Measurements from ENCODE around the gene TMEM266.

Gene TMEM266

DNA sequence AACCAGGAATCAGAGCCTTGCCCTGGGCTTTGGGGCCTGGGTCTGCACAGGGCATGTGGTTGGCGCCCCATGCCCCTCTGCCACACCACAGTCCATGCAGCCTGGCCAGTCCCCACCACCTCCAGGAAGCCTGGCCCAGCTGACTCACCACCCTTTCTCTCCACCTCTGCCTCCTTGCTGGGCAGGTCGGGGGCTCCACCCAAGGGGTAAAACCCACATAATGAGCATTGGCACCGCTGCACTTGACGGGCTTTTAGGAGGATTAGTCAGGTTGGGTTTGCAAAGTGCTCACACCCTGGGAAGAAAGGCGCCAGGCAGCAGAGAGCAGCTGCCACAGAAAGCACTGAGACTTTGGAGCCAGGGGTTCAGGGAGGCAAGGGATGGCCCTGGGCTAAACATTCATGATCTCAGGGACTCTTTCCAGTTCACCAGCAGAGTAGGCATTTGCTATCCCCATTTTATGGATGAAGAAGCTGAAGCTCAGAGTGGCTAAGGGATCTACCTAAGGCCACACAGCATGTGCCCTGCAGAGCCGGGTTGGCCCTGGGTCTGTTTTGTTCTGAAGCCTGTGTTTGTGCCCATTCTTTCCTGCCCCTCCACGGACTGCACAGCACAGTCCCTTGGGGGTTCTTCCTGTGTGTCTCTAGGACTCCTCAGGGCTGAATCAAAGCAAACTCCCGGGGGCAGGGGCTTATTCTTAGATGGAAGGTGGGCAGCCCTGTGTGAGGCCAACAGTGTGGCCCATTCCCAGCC is 138.1 kb downstream of the TMEM266 start:
- H3K4me3 ChIP-seq (ENCODE audit: low read depth, low read length) = no peak overlapping the region
- ChIA-PET POLR2A (no interaction called here), CTCF (interaction anchor here (0.8 to 3.8 kb wide), 6 partner anchors 12 to 670 kb away, joined by 3 to 27 read pairs (median 6); no protein-coding TSS in a partner anchor)
- no peaks in the 10 kb centered on the region for H3K9me3 ChIP-seq (ENCODE audit: control insufficient read depth, insufficient read depth, low read depth, low read length)
- TF ChIP-seq, protein P1, sequence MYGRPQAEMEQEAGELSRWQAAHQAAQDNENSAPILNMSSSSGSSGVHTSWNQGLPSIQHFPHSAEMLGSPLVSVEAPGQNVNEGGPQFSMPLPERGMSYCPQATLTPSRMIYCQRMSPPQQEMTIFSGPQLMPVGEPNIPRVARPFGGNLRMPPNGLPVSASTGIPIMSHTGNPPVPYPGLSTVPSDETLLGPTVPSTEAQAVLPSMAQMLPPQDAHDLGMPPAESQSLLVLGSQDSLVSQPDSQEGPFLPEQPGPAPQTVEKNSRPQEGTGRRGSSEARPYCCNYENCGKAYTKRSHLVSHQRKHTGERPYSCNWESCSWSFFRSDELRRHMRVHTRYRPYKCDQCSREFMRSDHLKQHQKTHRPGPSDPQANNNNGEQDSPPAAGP (tag by site-specific recombination; IDR thresholded peaks at IDR 0.05) = 0 out of 2 replicates have a peak, but pooled peaks have one; percentile 48
- TF ChIP-seq KLF1 (tag by site-specific recombination; IDR thresholded peaks at IDR 0.05) (peak; percentile 61), GLIS1 (tag by site-specific recombination; IDR thresholded peaks at IDR 0.05) (peak; percentile 40; the same call in 1 of the 2 replicates), ZFHX2 (tag by site-specific recombination; conservative IDR thresholded peaks at IDR 0.05) (no peak), ZNF701 (tag by site-specific recombination; IDR thresholded peaks at IDR 0.05) (no peak)
- TF ChIP-seq, protein P2, sequence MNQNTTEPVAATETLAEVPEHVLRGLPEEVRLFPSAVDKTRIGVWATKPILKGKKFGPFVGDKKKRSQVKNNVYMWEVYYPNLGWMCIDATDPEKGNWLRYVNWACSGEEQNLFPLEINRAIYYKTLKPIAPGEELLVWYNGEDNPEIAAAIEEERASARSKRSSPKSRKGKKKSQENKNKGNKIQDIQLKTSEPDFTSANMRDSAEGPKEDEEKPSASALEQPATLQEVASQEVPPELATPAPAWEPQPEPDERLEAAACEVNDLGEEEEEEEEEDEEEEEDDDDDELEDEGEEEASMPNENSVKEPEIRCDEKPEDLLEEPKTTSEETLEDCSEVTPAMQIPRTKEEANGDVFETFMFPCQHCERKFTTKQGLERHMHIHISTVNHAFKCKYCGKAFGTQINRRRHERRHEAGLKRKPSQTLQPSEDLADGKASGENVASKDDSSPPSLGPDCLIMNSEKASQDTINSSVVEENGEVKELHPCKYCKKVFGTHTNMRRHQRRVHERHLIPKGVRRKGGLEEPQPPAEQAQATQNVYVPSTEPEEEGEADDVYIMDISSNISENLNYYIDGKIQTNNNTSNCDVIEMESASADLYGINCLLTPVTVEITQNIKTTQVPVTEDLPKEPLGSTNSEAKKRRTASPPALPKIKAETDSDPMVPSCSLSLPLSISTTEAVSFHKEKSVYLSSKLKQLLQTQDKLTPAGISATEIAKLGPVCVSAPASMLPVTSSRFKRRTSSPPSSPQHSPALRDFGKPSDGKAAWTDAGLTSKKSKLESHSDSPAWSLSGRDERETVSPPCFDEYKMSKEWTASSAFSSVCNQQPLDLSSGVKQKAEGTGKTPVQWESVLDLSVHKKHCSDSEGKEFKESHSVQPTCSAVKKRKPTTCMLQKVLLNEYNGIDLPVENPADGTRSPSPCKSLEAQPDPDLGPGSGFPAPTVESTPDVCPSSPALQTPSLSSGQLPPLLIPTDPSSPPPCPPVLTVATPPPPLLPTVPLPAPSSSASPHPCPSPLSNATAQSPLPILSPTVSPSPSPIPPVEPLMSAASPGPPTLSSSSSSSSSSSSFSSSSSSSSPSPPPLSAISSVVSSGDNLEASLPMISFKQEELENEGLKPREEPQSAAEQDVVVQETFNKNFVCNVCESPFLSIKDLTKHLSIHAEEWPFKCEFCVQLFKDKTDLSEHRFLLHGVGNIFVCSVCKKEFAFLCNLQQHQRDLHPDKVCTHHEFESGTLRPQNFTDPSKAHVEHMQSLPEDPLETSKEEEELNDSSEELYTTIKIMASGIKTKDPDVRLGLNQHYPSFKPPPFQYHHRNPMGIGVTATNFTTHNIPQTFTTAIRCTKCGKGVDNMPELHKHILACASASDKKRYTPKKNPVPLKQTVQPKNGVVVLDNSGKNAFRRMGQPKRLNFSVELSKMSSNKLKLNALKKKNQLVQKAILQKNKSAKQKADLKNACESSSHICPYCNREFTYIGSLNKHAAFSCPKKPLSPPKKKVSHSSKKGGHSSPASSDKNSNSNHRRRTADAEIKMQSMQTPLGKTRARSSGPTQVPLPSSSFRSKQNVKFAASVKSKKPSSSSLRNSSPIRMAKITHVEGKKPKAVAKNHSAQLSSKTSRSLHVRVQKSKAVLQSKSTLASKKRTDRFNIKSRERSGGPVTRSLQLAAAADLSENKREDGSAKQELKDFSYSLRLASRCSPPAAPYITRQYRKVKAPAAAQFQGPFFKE (tag by site-specific recombination; IDR thresholded peaks at IDR 0.05; ENCODE audit: borderline replicate concordance) = no peak
- no peak overlapping the region for H3K27ac ChIP-seq (ENCODE audit: extremely low read depth, low read depth, low read length)
- H3K4me1 ChIP-seq (ENCODE audit: control insufficient read depth, insufficient read depth, low read length) = peaks cover 6% of the 10 kb centered on the region; the same call in 1 of the 2 replicates
- peaks cover 0 to 3% of the 10 kb centered on the region in 2 experiments; a peak in 1 of 3 replicates for H3K36me3 ChIP-seq (ENCODE audit: control insufficient read depth in 2 of 2, insufficient read depth in 1 of 2, low read length in 2 of 2)

DNA sequence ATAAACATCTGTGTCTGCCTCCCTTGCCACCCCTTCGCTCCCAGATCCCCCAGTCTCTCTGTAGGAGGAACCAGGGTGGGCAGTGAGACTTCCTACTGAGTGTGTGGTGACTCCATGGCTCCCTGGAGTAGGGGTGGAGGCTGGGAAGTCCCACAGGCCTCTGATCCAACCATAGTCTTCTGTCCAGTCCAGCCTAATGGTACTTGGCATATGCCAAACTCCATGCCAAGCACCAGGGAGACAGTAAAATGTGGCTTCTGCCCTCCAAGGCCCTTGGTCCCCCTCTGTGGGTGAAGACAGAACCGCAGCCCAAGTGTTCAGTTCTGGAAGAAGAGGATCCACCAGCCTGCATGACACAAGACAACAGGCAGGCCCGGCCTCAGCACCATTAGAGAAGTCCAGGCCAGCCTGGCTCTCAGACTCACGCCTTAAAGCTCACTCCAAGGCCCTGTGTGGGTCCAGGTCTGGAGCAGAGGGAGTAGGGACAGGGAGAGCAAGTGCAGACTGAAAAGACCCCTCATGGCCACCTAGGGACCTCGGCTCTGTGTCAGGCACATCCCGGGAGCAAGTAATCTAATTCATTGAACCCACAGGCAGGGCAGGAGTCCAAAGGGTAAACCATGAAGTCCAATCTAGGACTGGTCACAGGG is 138.8 kb downstream of the TMEM266 start:
- CTCF ChIA-PET = interaction anchor here (0.8 to 1.4 kb wide), 3 partner anchors 11 to 52 kb away, joined by 3 to 10 read pairs (median 3); no protein-coding TSS in a partner anchor
- peaks cover 6% of the 10 kb centered on the region; the same call in 1 of the 2 replicates for H3K4me1 ChIP-seq (ENCODE audit: control insufficient read depth, insufficient read depth, low read length)

More for the DNA sequence above, 138.8 kb downstream of the TMEM266 start:
- Histone ChIP-seq H3K4me3 (ENCODE audit: low read depth, low read length) (no peak overlapping the region), H3K9me3 (ENCODE audit: control insufficient read depth, insufficient read depth, low read depth, low read length) (no peaks in the 10 kb centered on the region), H3K36me3 (ENCODE audit: control insufficient read depth in 2 of 2, insufficient read depth in 1 of 2, low read length in 2 of 2) (peaks cover 0 to 5% of the 10 kb centered on the region in 2 experiments; a peak in 1 of 3 replicates), H3K27ac (ENCODE audit: extremely low read depth, low read depth, low read length) (no peak overlapping the region)
- POLR2A ChIA-PET = interaction anchor here (0.8 kb wide), 1 partner anchor 138 kb away, joined by 8 read pairs; the partner anchor contains the start of gene ISL2
- TF ChIP-seq ZNF521 (tag by site-specific recombination; IDR thresholded peaks at IDR 0.05) (no peak), ZNF155 (tag by site-specific recombination; IDR thresholded peaks at IDR 0.05) (no peak), ZFHX2 (tag by site-specific recombination; conservative IDR thresholded peaks at IDR 0.05) (peak; percentile 45; the same call in 1 of the 2 replicates), ZIC2 (tag by site-specific recombination; IDR thresholded peaks at IDR 0.05) (0 out of 2 replicates have a peak, but pooled peaks have one; percentile 20), ZNF16 (tag by site-specific recombination; IDR thresholded peaks at IDR 0.05; ENCODE audit: low read depth) (no peak), ZNF548 (tag by site-specific recombination; IDR thresholded peaks at IDR 0.05) (no peak), ZNF837 (tag by site-specific recombination; IDR thresholded peaks at IDR 0.05) (no peak), EGR2 (tag by site-specific recombination; IDR thresholded peaks at IDR 0.05; ENCODE audit: low read depth) (peak; percentile 55; the same call in 1 of the 2 replicates)
- TF ChIP-seq, protein P3, sequence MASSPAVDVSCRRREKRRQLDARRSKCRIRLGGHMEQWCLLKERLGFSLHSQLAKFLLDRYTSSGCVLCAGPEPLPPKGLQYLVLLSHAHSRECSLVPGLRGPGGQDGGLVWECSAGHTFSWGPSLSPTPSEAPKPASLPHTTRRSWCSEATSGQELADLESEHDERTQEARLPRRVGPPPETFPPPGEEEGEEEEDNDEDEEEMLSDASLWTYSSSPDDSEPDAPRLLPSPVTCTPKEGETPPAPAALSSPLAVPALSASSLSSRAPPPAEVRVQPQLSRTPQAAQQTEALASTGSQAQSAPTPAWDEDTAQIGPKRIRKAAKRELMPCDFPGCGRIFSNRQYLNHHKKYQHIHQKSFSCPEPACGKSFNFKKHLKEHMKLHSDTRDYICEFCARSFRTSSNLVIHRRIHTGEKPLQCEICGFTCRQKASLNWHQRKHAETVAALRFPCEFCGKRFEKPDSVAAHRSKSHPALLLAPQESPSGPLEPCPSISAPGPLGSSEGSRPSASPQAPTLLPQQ (tag by site-specific recombination; IDR thresholded peaks at IDR 0.05) = no peak
- TF ChIP-seq, protein P4, sequence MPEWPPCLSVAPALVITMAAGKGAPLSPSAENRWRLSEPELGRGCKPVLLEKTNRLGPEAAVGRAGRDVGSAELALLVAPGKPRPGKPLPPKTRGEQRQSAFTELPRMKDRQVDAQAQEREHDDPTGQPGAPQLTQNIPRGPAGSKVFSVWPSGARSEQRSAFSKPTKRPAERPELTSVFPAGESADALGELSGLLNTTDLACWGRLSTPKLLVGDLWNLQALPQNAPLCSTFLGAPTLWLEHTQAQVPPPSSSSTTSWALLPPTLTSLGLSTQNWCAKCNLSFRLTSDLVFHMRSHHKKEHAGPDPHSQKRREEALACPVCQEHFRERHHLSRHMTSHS (tag by site-specific recombination; IDR thresholded peaks at IDR 0.05) = no peak
